ENCODE measurements around the gene RALA. TPM values are rescaled to one million over a fixed set of nuclear protein-coding genes. Genes with fewer than 3 reads are reported as not detected.
A peak's percentile ranks its signal among the peaks of the same experiment; 100 is the strongest.

RALA gene
- total RNA-seq, 1 donor from 2014 or later = 20.7 TPM

DNA sequence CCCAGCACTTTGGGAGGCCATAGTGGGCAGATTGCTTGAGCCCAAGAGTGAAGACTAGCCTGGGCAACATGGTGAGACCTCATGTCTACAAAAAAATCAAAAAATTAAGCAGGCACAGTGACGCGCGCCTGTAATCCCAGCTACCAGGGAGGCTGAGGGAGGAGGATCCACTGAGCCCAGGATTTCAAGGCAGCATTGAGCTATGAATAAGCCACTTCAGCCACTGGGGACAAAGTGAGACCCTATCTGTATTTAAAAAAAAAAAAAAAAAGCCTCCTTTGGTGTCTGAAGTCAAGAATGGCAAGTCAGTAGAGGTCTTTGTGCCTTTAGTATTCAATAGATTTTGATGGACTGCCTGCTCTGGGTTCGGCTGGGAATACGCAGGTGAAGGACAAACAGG lies 85.7 kb downstream of the RALA start:
- intact Hi-C loops (cut with DNase I) = no loop called here

DNA sequence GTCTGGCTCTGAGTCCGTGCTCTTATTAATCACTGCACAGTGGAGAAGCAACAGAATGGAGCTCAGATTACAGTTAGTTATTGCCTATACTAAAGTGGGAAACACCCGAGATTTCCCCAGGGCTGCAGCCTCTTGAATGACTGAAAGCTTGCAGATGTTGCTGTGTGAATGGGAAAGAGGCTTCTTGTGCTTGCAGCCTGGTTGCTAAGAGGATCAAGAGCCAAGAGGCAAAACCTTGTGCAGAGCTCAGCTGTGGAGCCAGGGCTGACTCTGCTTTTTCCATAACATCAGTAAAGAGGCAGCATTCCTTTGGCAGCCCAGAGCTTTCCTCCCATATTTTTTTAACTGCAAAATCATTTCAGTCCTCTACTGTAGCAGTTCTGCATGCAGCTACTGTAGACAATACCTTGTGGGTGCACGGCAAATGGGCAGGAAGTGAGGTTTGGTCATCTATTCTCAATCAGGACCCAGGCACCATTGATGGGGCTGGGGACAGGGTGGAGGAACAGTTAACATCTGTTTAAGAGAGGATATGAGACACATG lies 86.5 kb downstream of the RALA start:
- no peak for DNase-seq (ENCODE audit: low spot score)
- intact Hi-C loops (cut with DNase I) = no loop called here

More for the DNA sequence above, 85.7 kb downstream of the RALA start:
- DNase-seq (ENCODE audit: low spot score) = no peak

DNA sequence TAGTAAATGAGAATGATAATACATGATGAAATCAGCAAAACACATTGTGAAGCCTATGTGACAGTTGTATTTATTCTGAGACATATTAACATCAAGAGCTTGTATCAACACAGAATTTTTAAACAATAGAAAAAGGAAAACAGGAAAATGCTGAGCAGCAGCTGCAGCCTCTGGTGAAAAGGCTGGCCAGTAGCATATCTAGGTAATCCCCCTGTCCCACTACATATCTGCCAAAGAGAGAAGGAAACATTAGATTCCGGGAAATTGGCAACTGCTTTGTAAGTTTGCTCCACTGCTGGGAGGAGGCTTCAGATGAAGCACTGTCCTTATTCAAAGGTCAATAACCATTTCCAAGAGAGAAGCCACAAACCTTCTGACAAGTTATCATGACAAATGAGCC lies 89.4 kb downstream of the RALA start:
- intact Hi-C loops (cut with DNase I) = no loop called here
- DNase-seq (ENCODE audit: low spot score) = no peak

DNA sequence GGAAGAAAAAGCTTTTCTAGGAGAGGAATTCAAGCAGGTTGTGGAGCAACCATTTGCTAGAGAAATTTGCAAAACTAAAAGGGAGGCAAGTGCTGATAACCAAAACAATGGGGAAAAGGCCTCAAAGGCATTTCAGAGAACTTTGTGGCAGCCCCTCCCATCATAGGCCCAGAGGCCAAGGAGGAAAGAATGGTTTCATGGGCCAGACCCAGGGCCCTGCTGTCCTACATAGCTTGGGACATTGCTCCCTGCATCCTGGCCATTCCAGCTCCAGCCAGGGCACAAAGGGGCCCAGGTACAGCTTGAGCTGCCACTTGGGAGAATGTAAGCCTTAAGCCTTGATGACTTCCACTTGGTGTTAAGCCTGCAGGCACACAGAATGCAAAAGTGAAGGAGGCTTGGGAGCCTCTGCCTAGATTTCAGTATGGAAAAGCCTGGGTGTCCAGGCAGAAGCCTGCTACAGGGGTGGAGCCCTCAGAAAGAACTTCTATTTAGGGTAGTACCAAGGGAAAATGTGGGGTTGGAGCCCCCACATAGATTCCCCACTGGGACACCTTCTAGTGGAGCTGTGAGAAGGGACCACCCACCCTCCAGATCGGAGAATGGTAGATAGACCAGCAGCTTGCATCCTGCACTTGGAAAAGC lies 91.2 kb downstream of the RALA start:
- intact Hi-C loops (cut with DNase I) = no loop called here
- no peak for DNase-seq (ENCODE audit: low spot score)

DNA sequence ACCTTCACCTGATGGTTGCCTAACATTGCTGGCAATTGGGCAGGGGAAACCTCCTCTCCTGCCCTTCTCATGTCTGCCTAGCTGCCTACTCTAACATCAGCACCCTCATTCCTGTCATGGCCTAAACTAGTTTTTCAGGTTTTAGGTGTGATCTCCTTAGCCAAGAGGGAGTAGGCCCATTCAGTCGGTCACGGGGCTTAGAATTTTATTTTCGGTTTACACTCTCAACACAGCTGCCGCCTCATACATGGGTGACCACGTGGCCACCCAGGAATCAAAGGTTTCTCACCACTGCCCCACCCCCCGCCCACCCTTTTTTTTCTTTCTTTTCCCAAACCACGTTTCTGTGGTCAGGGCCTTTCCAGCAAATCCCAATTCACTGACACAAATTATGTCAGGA lies 97.2 kb downstream of the RALA start:
- no peak for DNase-seq (ENCODE audit: low spot score)
- intact Hi-C loops (cut with DNase I) = no loop called here

DNA sequence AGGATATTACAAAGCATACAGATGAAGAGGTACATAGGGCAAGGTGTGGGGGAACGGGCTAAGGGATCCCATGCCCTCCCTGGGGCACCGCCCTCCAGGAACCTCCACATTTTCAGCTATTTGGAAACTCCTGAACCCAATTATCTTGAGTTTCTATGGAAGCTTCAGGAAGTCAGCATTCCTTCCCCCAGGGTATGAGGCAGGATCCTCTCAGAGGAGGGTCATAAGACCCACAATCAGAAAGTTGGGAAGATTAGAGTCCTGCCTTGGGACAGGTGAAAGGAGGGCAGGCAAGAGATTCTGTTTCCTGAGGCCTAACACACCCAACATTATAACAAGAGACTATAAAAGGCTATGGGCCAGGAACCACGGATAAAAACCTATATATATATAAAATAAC lies 98.0 kb downstream of the RALA start:
- intact Hi-C loops (cut with DNase I) = no loop called here
- DNase-seq (ENCODE audit: low spot score) = no peak

DNA sequence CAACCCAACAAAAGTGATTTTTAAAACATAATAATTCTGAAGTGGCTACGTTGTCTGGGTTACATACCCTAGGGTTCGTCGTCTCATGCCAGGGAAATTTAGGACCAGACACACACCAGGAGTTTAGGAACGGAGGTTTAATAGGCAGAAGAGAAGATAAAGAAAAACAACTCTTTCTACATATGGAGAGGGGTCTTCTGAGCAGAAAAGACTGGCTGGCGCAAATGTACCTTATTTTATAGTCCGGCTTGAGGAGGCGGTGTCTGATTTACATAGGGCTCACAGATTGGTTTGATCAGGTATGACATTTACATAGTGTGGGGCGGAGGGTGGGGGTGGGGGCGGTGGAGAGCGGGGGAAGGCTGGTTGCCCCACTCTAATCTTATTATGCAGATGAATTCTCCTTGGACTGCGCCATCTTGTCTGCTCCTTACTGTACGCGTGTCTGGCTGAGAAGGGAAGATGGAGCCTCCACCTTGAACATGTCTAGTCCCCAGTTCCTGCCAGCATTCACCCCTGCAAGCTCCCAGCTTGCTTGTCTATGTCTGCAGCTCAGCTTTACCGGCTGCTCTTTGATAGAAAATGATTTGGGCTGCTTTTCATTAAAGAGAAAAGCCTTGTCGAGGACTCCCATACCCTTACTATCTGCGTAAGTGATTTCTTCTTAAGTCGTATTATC lies 98.7 kb downstream of the RALA start:
- intact Hi-C loops (cut with DNase I) = no loop called here
- no peak for DNase-seq (ENCODE audit: low spot score)

DNA sequence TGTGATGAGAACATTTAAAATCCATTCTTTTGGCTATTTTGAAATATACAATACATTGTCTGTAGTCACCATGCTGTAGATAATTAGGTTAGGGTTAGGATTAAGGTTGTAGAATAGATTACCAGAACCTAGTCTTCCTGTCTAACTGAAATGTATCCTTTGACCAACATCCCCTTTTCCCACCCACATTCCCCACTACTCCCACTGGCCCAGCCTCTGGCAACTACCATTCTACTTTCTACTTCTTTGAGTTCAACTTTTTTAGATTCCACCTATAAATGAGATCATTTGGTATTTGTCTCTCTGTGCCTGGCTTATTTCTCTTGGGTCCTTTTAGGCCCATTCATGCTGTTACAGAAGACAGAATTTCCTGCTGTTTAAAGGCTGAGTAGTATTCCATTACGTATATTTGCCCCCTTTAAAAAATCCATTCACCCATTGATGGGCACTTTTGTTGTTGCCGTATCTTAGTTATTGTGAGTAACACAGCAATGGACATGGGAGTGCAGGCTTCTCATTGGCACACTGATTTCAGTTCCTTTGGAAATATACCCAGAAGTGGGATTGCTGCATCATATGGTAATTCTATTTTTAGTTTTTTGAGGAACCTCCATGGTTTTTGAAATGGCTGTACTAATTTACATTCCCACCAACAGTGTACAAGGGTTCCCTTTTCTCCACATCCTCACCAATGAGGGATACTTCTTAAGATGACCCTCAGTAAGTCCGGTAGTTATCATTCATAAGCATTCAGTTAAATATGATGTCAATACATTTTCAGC lies 104.0 kb downstream of the RALA start:
- intact Hi-C loops (cut with DNase I) = loop anchor here (5.0 kb wide), 1 partner anchor 40 kb away; no protein-coding TSS in a partner anchor
- DNase-seq (ENCODE audit: low spot score) = no peak

DNA sequence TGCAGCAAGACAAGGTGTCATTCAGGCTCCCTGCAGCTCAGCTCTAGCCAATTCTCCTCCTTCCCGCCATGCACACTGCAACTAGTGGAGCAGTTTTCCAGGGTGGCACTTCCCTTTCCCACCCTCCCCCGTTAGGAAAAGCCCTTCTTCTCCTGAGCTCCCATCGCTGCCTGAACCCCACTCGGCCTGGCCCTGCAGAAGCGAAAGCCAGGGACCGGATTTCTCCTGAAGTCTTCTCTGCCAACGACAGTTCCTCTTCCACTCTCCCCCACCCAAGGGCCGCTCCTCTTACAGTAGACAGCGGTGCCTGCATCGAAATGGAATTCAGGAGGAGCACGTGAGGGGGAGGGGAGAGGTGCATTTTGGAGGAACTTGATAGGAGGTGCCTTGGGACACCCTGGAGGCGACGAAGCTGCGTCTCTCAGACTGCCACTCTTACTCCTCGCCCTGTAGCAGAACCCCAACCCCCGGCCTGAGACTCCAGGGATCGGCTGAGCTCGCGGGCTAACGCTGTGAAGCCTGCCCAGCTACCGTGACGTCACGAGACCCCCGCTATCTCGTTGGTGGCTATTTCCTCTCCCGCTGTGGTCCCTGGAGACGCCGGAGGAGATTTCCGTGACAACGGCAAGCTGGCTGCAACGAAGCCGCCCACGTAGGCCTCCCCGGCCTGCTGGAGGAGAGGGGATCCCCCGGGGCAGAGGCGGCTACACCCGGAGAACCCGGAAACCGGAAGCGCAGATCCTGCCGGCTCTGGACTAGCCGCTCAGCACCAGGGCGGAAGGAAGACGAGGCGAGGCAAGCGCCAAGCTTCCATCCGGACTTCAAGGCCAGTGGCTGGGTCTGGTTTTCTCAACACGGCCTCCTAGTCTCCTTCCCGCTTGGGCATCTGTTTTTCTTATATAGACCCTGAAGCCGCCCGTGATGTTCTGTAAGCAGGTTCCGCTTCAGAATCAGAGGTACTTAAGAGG lies 109.7 kb downstream of the RALA start:
- peak; percentile 97 for DNase-seq (ENCODE audit: low spot score)
- intact Hi-C loops (cut with DNase I) = loop anchor here (5.0 kb wide), 1 partner anchor 106 kb away; no protein-coding TSS in a partner anchor

DNA sequence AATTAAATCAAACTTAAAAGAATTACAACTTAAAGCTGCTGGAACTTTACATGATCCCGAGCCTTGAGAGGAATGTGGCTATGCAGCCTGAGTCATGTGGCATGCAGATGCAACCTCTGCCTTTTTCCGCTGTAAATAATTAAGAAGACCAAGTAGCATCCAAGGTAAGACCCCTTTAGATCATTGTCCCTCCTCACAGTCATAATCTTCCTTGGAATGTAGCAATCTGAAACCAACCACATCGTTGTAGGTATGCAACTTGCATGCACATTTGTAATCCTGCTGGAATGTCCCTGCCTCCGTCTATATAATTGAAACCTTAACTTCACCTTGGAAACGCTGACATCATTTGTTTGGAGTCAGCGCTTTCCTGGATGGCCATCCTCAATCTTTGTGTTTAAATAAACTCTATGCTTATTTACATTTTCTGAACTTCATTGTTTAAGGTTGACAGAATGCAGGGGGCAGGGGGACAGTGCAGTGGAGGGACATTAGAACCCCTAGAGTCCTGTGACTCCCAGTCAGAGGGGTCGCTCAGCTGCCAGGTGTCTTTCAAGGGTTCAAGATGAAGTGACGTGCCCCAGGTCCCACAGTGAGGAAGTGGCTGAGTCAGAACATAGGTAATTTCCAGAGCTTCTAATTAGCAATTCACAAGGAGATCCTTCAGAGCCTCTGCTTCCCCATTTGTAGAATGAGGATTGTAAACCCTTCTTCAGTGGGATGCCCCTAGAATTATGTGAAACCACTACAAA lies 110.7 kb downstream of the RALA start:
- DNase-seq (ENCODE audit: low spot score) = no peak
- intact Hi-C loops (cut with DNase I) = loop anchor here (5.0 kb wide), 1 partner anchor 107 kb away; no protein-coding TSS in a partner anchor

DNA sequence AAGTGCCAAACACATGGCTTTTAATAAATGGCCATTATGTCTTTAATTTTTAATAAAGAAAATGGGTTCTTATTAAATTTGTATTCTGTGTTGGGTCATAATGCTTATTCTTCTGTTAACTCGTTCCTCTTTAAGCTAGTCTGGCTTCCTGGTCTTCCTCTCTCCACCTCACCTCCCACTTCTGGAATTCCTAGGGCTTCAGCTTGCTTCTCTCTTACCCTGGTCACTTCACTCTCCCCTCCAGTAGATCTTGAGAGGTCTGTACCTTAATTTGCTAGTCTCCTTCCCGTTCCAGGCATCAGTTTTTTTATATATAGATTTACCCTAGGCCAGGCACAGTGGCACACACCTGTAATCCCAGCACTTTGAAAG lies 111.2 kb downstream of the RALA start:
- DNase-seq (ENCODE audit: low spot score) = no peak
- intact Hi-C loops (cut with DNase I) = loop anchor here (5.0 kb wide), 1 partner anchor 107 kb away; no protein-coding TSS in a partner anchor

DNA sequence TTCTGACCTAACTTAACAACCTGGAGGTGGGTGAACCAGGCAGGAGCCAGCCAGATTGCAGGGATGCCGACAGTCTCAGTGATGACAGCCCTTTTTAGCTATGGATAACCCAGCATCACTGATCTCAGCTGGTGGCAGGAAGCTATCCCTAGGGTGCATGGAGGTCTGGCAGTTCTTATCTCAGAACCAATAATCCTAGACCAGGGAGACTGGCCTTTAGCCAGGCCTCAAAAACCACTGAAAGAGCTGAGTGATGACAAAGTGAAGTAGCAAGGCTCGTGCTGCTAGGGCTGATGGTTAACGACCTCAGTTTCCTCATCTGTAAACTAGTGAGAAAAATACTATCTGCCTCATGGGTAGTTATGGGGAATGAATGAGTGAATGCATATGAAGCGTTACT lies 112.5 kb downstream of the RALA start:
- DNase-seq (ENCODE audit: low spot score) = no peak
- intact Hi-C loops (cut with DNase I) = no loop called here

DNA sequence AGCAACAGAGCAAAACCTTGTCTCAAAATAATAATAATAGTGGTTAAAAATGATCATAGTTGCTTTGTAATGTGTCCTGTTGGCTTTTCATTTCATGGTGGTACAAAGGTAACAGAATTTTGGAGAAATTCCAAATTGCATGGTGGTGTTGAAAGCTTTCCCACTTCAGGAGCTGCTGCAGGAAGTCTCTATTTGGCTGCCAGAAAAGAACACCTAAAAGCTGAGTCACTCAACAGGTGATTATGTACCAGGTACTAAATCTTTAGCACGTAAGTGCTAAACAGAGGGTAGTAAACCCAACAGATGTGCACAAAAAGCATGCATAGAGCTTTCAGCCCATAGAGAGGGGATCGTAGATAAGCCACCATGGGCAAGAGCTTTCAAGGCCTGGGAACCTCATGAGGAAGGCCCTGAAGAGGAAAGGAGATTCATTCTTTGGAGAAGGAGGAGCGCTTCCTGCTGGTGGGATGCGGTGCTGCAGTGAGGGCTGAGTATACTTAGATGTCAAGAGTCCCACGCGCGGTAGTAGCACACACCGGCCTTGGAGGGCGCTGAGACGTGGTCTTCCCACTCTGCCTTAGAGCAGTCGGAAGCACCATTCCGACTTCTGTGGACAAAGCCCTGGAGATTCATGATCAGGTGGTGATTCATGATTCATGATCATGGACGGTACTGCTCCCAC lies 118.7 kb downstream of the RALA start:
- intact Hi-C loops (cut with DNase I) = no loop called here
- no peak for DNase-seq (ENCODE audit: low spot score)

DNA sequence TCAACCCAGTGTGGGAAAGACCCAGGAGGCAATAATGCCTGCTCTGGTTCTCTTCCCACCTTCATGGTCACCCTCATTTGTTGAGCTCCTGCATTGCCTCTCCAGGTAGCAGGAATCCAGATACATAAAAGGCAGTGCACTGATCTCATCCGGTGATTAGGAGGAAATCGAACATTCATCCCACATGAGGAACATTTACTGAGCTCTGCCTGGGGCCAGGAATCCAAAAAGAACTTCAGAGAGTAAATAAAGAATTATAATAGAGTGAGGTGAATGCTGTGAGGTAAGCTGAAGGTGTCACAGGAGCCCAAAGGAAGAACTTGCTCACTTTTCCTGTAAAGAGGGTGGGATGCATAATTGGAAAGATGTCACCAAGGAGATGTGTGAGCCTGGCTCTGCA lies 121.2 kb downstream of the RALA start:
- DNase-seq (ENCODE audit: low spot score) = no peak
- intact Hi-C loops (cut with DNase I) = loop anchor here (1.0 kb wide), 1 partner anchor 163 kb away; no protein-coding TSS in a partner anchor

DNA sequence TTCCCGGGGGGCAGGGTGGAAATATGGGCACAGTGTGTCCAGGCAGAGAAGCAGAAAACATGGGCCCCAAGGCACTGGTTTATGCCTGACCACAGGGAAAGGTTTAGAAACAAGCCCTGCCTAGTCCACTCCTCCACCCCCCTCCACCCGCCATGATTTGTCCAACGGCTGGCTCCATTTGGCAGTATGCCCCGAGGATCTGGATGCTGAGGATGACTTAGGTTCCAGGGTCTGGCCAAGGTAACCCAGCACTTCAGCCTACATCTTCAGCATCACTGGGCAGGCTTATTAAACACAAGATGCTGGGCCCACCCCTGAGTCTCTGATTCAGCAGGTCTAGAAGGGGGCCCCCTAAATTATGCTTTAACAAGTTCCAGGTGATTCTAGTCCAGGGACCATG lies 121.9 kb downstream of the RALA start:
- intact Hi-C loops (cut with DNase I) = loop anchor here (1.0 kb wide), 1 partner anchor 164 kb away; no protein-coding TSS in a partner anchor
- DNase-seq (ENCODE audit: low spot score) = no peak

DNA sequence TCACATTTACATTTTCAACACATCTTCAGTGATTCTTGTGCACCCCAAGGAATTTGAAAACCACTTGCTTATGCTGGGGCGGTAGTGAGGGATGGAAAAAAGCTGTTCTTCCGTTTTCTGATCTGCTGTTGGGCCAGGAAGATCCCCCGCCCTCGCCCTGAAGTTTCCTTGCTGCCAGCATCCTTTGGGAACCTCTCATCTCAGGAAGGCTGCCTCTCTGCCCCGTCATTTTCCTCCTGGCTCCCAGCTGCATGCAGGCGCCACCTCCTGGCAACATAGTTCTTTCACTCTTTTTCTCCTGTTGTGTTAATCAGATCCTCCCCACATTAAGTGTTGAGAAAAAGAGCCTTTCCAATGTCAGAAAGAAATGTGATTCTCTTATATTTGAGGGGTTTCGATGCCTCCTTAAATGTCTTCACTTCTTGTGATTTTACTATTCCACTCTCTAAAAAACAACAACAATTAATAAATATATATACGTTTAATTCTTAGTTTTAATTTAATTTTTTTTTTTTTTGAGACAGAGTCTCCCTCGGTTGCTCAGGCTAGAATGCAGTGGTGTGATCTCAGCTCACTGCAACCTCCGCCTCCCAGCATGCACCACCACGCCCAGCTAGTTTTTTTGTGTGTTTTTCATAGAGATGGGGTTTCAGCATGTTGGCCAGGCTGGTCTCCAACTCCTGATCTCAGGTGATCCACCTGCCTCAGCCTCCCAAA lies 122.9 kb downstream of the RALA start:
- intact Hi-C loops (cut with DNase I) = no loop called here
- DNase-seq (ENCODE audit: low spot score) = no peak

DNA sequence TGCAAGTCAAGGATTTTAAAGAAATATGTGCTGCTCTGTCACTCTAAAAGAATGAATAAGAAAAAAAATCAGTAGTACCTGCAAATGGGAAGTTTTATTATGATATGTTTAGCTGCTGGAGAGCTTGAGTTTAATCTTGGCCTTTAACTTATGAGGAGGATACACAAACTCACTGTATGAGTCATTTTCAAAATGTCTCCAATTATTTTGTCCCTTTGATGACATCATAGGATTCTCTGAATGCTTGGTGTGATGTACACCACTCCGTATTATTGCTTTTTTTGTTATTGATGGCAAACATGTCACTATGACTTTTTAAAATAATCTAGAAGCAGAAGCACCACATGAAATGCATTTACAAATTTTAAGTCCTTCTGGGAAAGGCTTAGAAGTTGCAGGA lies 125.8 kb downstream of the RALA start:
- intact Hi-C loops (cut with DNase I) = no loop called here
- no peak for DNase-seq (ENCODE audit: low spot score)

Measured in cardiac septum (tissue), 1 donor.